Fibroblast of villous mesenchyme (primary cell): ENCODE measurements around the gene SLC25A48. TPM values are rescaled to one million over a fixed set of nuclear protein-coding genes. Genes with fewer than 3 reads are reported as not detected.

ENCODE experiments used
- DNase-seq: peaks from one replicate; pipeline ENCODE4 v3.0.0-alpha.2; 2010; ENCODE audit warnings: low read depth
- H3K4me3 ChIP-seq: 2 replicates; pipeline ENCODE4 v1.5.1; 2011; ENCODE audit warnings: low read depth, mild to moderate bottlenecking, low read length
- total RNA-seq: library from RNA; depleted of rRNA; stranded (reverse); fragments of >200 nt; gene quantifications from 2 replicates; pipeline ENCODE4 v1.2.3, GENCODE V29; 2012
- TF ChIP-seq, protein P1 (sequence below): IDR thresholded peaks from 2 replicates; pipeline ENCODE4 v1.5.1; 2012; ENCODE audit warnings: low read depth, mild to moderate bottlenecking, low read length; ENCODE audit not compliant: insufficient read depth

The SLC25A48 gene
- total RNA-seq, 1 donor, result not detected

DNA sequence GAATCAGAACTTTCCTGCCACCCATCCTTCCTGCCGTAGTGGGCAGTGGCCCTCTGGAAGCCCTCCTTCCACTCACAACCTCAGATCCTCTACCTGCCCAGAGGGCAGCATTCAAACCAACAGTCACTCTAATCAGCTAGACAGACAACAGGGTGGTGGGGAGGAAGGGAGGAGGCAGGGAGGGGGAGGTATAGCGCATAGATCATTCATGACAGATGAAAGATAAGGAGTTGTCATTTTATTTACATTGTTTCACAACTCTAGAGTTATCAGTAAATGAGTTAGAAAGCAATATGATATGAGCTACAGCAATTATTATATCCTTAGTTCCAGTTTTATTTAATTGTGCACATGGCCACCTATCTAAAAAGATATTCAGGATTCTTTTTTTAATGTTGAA, 60.3 kb downstream of the SLC25A48 start:
- TF ChIP-seq, protein P1, sequence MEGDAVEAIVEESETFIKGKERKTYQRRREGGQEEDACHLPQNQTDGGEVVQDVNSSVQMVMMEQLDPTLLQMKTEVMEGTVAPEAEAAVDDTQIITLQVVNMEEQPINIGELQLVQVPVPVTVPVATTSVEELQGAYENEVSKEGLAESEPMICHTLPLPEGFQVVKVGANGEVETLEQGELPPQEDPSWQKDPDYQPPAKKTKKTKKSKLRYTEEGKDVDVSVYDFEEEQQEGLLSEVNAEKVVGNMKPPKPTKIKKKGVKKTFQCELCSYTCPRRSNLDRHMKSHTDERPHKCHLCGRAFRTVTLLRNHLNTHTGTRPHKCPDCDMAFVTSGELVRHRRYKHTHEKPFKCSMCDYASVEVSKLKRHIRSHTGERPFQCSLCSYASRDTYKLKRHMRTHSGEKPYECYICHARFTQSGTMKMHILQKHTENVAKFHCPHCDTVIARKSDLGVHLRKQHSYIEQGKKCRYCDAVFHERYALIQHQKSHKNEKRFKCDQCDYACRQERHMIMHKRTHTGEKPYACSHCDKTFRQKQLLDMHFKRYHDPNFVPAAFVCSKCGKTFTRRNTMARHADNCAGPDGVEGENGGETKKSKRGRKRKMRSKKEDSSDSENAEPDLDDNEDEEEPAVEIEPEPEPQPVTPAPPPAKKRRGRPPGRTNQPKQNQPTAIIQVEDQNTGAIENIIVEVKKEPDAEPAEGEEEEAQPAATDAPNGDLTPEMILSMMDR, result no peak
- DNase-seq, result no peak
- H3K4me3 ChIP-seq, result no peak overlapping the region

DNA sequence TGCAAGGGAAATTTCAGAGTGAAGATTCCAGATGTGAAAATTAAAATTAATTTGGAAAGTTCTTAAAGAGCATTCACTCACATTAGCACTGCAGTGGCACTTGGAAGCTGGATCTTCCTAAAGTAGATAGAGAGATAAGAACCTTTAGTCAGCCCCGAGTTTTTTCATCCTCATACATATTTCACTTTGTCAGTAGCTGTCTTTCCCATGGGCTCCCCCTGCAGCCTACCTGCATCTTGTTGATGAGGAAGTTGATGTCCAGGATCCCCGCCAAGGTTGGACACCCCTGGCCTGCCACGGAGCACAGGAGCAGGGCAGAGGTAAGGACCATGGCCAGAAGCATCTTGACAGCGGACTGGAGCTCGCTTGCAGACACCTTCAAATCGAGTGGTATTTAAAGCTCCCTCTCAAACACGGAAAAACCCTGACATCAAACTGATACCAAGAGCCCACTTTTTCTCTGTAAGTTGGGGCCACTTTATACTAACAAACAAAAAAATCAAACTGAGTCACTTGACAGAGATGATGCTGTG, 61.1 kb downstream of the SLC25A48 start, which contains the start of gene IL9:
TSS of gene IL9 (minus strand) at position 368 of the 533 bp plus-strand sequence. CDS start at position 343, 25 bp downstream.
- no peak within 1 kb of the TSS for H3K4me3 ChIP-seq
- TF ChIP-seq, protein P1, result no peak
- no peak for DNase-seq

DNA sequence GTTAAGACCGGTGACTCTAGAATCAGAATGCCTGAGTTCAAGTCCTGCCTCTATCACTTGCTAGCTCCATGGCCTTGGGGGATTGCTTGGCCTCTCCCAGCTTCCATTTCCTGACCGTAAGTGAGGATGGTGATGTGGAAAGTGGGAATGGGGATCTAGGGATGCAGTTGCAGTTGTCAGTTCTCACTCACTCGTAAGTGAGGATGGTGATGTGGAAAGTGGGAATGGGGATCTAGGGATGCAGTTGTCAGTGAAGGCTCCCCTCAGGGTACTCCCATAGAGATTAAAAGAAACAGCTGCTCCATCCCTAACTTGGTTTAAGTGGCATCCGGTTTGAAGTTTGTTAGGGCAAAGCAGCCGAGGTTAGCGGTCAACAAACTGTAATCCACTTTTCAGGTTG, 64.2 kb downstream of the SLC25A48 start:
- DNase-seq, result no peak
- TF ChIP-seq, protein P1, result no peak
- H3K4me3 ChIP-seq, result no peak overlapping the region

DNA sequence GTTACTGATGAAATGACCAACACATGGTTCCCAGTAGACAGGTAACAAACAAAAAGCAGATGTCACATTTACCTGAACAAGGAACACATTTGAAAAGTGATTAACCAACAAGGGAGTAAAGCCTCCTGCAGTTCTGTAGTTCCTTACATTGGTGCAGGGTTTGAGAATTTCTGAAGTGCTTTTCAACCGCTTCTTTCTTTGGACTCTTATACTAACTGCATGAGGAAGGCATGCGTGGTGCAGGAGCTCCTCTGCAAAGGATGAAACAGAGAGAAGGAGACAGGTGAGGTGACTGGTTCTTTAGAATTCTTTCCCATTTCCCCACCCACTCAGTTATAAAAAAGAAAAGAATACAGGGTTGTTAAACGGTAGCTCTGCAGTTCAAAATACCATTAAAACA, 65.8 kb downstream of the SLC25A48 start:
- TF ChIP-seq, protein P1, result no peak
- H3K4me3 ChIP-seq, result no peak overlapping the region
- no peak for DNase-seq

DNA sequence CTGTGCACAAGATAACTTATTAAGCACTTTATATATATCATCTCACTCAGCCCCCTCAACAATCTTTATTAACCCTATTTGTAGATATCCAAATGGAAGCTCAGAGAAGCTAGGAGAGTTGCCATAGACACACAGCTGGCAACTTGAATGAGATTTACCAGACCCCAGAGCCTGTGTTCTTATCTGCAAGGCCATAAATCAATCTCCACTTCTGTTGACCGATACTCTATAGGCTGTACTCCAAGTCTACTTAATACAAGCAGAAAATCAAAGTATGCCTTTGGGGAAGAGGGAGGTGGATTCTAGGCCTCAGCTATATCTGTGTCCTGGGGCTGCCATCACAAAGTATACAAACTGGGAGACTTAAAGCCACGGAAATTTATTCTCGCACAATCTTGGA, 67.2 kb downstream of the SLC25A48 start:
- H3K4me3 ChIP-seq, result no peak overlapping the region
- TF ChIP-seq, protein P1, result no peak
- no peak for DNase-seq

DNA sequence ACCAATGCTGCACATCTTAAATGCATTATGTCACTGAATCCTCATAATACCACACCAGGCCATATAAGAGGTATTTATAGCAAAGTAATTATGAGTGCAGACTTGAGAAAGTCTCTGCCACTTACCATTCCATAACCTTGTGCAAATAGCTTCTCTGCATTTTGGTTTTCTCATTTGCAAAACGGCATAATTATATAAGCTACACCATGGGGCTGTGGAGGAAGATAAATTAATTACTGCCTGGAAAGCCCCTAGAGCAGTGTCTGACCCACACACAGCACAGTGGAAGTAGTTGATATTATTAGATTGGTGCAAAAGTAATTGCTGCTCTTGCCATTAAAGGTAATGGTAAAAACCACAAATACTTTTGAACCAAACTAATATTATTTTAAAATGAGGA, 70.7 kb downstream of the SLC25A48 start:
- no peak for DNase-seq
- TF ChIP-seq, protein P1, result no peak
- H3K4me3 ChIP-seq, result no peak overlapping the region
